Measurements from ENCODE around the gene FCGBP.
A peak's percentile ranks its signal among the peaks of the same experiment; 100 is the strongest.
"Not testable (repeated sequence)": the region's sequence is repeated elsewhere in the genome, so short reads cannot be mapped to it uniquely, and the experiment has no call there.

Gene FCGBP

GRCh38 chr19:39918183-39918651 lies 16.2 kb downstream of the FCGBP start:
- H3K9me3 Mint-ChIP-seq, result peaks cover 2% of the 10 kb centered on the region
- peaks cover 14% of the 10 kb centered on the region for H3K4me1 Mint-ChIP-seq
- no peaks in the 10 kb centered on the region for H3K27me3 Mint-ChIP-seq
- H3K27ac Mint-ChIP-seq, result no peak overlapping the region
- H3K4me3 Mint-ChIP-seq, result no peak overlapping the region
- H3K36me3 Mint-ChIP-seq, result peaks cover 2% of the 10 kb centered on the region
- DNase-seq (ENCODE audit: low spot score in 2 of 2), result no peak
- ATAC-seq (ENCODE audit: low read depth), result no peak

- DNase-seq (ENCODE audit: low spot score in 2 of 2) (no peak), ATAC-seq (ENCODE audit: low read depth) (no peak)
- Mint-ChIP-seq H3K27ac (no peak overlapping the region), H3K27me3 (no peaks in the 10 kb centered on the region), H3K36me3 (peaks cover 2% of the 10 kb centered on the region), H3K4me3 (no peak overlapping the region), H3K4me1 (peaks cover 14% of the 10 kb centered on the region), H3K9me3 (peaks cover 2% of the 10 kb centered on the region)
These were observed 16.8 kb downstream of the FCGBP start for GRCh38 chr19:39917561-39918182.

GRCh38 chr19:39916851-39917396 lies 17.5 kb downstream of the FCGBP start:
- ATAC-seq (ENCODE audit: low read depth) (peak; percentile 37), DNase-seq (ENCODE audit: low spot score in 2 of 2) (no peak)
- Mint-ChIP-seq H3K27ac (no peak overlapping the region), H3K4me1 (peaks cover 14% of the 10 kb centered on the region), H3K9me3 (peaks cover 2% of the 10 kb centered on the region), H3K36me3 (peaks cover 2% of the 10 kb centered on the region), H3K27me3 (no peaks in the 10 kb centered on the region), H3K4me3 (no peak overlapping the region)

GRCh38 chr19:39916236-39916635 lies 18.2 kb downstream of the FCGBP start:
- Mint-ChIP-seq H3K4me1 (peaks cover 14% of the 10 kb centered on the region), H3K27ac (no peak overlapping the region), H3K9me3 (peaks cover 2% of the 10 kb centered on the region), H3K4me3 (no peak overlapping the region), H3K27me3 (no peaks in the 10 kb centered on the region), H3K36me3 (peaks cover 2% of the 10 kb centered on the region)
- no peak for ATAC-seq (ENCODE audit: low read depth)
- DNase-seq (ENCODE audit: low spot score in 2 of 2), result no peak

GRCh38 chr19:39915848-39916215 lies 18.6 kb downstream of the FCGBP start:
- Mint-ChIP-seq H3K27me3 (no peaks in the 10 kb centered on the region), H3K27ac (no peak overlapping the region), H3K4me3 (no peak overlapping the region), H3K36me3 (peaks cover 2% of the 10 kb centered on the region), H3K9me3 (peaks cover 2% of the 10 kb centered on the region), H3K4me1 (peaks cover 14% of the 10 kb centered on the region)
- ATAC-seq (ENCODE audit: low read depth) (no peak), DNase-seq (ENCODE audit: low spot score in 2 of 2) (no peak)

GRCh38 chr19:39915101-39915847 lies 19.2 kb downstream of the FCGBP start:
- DNase-seq (ENCODE audit: low spot score in 2 of 2) (no peak), ATAC-seq (ENCODE audit: low read depth) (no peak)
- H3K4me1 Mint-ChIP-seq, result peaks cover 14% of the 10 kb centered on the region
- peaks cover 2% of the 10 kb centered on the region for H3K36me3 Mint-ChIP-seq
- peaks cover 2% of the 10 kb centered on the region for H3K9me3 Mint-ChIP-seq
- H3K27me3 Mint-ChIP-seq, result no peaks in the 10 kb centered on the region
- no peak overlapping the region for H3K27ac Mint-ChIP-seq
- no peak overlapping the region for H3K4me3 Mint-ChIP-seq

GRCh38 chr19:39913682-39914333 lies 20.6 kb downstream of the FCGBP start:
- H3K27me3 Mint-ChIP-seq, result no peaks in the 10 kb centered on the region
- no peak overlapping the region for H3K4me3 Mint-ChIP-seq
- no peaks in the 10 kb centered on the region for H3K36me3 Mint-ChIP-seq
- ATAC-seq (ENCODE audit: low read depth), result no peak
- no peak for DNase-seq (ENCODE audit: low spot score in 2 of 2)
- H3K27ac Mint-ChIP-seq, result no peak overlapping the region
- no peaks in the 10 kb centered on the region for H3K9me3 Mint-ChIP-seq
- peaks cover 14% of the 10 kb centered on the region for H3K4me1 Mint-ChIP-seq

GRCh38 chr19:39908803-39909202 lies 25.6 kb downstream of the FCGBP start:
- Mint-ChIP-seq H3K9me3 (no peaks in the 10 kb centered on the region), H3K27ac (no peak overlapping the region), H3K4me3 (no peak overlapping the region), H3K36me3 (no peaks in the 10 kb centered on the region), H3K27me3 (no peaks in the 10 kb centered on the region), H3K4me1 (peaks cover 8% of the 10 kb centered on the region)
- DNase-seq (ENCODE audit: low spot score in 2 of 2) (no peak), ATAC-seq (ENCODE audit: low read depth) (no peak)

- Mint-ChIP-seq H3K27ac (peak overlapping the region; percentile 33), H3K9me3 (no peaks in the 10 kb centered on the region), H3K4me3 (no peak overlapping the region), H3K36me3 (no peaks in the 10 kb centered on the region), H3K27me3 (no peaks in the 10 kb centered on the region), H3K4me1 (peaks cover 6% of the 10 kb centered on the region)
- DNase-seq (ENCODE audit: low spot score in 2 of 2) (no peak), ATAC-seq (ENCODE audit: low read depth) (no peak)
These were observed 27.4 kb downstream of the FCGBP start for GRCh38 chr19:39906820-39907611.

- Mint-ChIP-seq H3K36me3 (no peaks in the 10 kb centered on the region), H3K4me1 (peaks cover 6% of the 10 kb centered on the region), H3K27ac (no peak overlapping the region), H3K9me3 (no peaks in the 10 kb centered on the region), H3K4me3 (no peak overlapping the region), H3K27me3 (no peaks in the 10 kb centered on the region)
- DNase-seq (ENCODE audit: low spot score in 2 of 2) (no peak), ATAC-seq (ENCODE audit: low read depth) (no peak)
These were observed 28.2 kb downstream of the FCGBP start for GRCh38 chr19:39906283-39906682.

- not testable (repeated sequence) for H3K4me3 Mint-ChIP-seq; H3K27me3 Mint-ChIP-seq; H3K9me3 Mint-ChIP-seq; H3K36me3 Mint-ChIP-seq; ATAC-seq (ENCODE audit: low read depth); H3K27ac Mint-ChIP-seq; DNase-seq (ENCODE audit: low spot score in 2 of 2); H3K4me1 Mint-ChIP-seq
These were observed 30.8 kb downstream of the FCGBP start for GRCh38 chr19:39903486-39904091.

GRCh38 chr19:39902326-39902725 lies 32.1 kb downstream of the FCGBP start:
- not testable (repeated sequence) for DNase-seq (ENCODE audit: low spot score in 2 of 2); H3K4me3 Mint-ChIP-seq; H3K27me3 Mint-ChIP-seq; H3K36me3 Mint-ChIP-seq; H3K27ac Mint-ChIP-seq; H3K9me3 Mint-ChIP-seq; H3K4me1 Mint-ChIP-seq; ATAC-seq (ENCODE audit: low read depth)

GRCh38 chr19:39901681-39902080 lies 32.8 kb downstream of the FCGBP start:
- H3K36me3 Mint-ChIP-seq; ATAC-seq (ENCODE audit: low read depth); H3K27ac Mint-ChIP-seq; H3K4me1 Mint-ChIP-seq; H3K4me3 Mint-ChIP-seq; H3K9me3 Mint-ChIP-seq; DNase-seq (ENCODE audit: low spot score in 2 of 2); H3K27me3 Mint-ChIP-seq: not testable (repeated sequence)
